ENCODE data around the gene PHF3. TPM values are rescaled to one million over a fixed set of nuclear protein-coding genes. Genes with fewer than 3 reads are reported as not detected.

Gene PHF3
- total RNA-seq, 1 experiment from 2014 or later, result 46.6 TPM

DNA sequence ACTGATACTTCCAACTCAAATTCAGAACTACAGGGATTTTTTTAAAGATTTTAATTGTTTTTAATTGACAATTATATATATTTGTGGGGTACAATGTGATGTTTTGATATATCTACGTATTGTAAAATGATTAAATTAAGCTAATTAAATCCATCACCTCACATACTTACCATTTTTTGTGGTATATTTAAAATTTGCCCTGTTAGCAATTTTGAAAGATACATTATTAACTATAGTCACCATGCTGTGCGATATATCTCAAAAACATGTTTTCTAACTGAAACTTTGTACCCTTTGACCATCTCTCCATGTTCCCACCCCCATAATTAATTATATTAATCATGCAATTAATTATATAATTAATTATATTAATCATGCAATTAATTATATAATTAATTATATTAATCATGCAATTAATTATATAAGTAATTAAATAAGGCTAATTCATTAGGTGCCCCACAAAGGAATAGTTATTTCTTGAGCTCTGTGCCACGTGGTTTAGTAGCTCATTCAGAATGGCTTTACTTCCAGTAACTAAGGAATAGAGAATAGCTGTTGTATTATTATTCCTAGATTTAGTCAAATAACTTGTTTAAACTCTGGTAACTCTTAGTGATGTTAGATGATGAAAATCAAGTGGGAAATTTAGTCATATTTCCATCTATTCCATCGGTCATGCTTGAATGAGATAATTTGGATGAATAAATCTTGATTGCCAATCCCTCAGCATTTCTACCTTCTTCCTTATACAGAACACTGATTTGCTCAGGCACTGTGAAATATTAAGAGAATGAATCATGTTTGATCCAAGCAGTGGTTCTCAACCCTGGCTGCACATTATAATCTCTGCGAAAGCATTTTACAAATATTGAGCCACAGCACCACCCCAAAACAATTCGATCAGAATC lies 38.2 kb upstream of the PHF3 start:
- H3K4me1 Mint-ChIP-seq (ENCODE audit: low read depth, unreplicated experiment), result peaks cover 8% of the 10 kb centered on the region
- DNase-seq, result no peak
- TF ChIP-seq, protein P1, sequence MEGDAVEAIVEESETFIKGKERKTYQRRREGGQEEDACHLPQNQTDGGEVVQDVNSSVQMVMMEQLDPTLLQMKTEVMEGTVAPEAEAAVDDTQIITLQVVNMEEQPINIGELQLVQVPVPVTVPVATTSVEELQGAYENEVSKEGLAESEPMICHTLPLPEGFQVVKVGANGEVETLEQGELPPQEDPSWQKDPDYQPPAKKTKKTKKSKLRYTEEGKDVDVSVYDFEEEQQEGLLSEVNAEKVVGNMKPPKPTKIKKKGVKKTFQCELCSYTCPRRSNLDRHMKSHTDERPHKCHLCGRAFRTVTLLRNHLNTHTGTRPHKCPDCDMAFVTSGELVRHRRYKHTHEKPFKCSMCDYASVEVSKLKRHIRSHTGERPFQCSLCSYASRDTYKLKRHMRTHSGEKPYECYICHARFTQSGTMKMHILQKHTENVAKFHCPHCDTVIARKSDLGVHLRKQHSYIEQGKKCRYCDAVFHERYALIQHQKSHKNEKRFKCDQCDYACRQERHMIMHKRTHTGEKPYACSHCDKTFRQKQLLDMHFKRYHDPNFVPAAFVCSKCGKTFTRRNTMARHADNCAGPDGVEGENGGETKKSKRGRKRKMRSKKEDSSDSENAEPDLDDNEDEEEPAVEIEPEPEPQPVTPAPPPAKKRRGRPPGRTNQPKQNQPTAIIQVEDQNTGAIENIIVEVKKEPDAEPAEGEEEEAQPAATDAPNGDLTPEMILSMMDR (IDR thresholded peaks at IDR 0.05; ENCODE audit: unreplicated experiment), result no peak
- intact Hi-C loops (cut with micrococcal nuclease; ENCODE audit: unreplicated experiment), result loop anchor here (1.0 to 5.0 kb wide), 5 partner anchors 19 to 244 kb away; no protein-coding TSS in a partner anchor
- CTCF ChIA-PET, result interaction anchor here (0.5 to 2.1 kb wide), 8 partner anchors 23 to 716 kb away, joined by 3 to 36 read pairs (median 5); no protein-coding TSS in a partner anchor
- no peaks in the 10 kb centered on the region for H3K9me3 Mint-ChIP-seq (ENCODE audit: low read depth, unreplicated experiment)
- H3K4me3 Mint-ChIP-seq (ENCODE audit: low read depth, unreplicated experiment), result peak overlapping the region; percentile 75
- BruUV-seq (replicated peaks), result no TSS peak
- no peaks in the 10 kb centered on the region for H3K27me3 Mint-ChIP-seq (ENCODE audit: unreplicated experiment)
- H3K27ac Mint-ChIP-seq (ENCODE audit: unreplicated experiment), result peak overlapping the region; percentile 48
- peaks cover 9% of the 10 kb centered on the region for H3K36me3 Mint-ChIP-seq (ENCODE audit: insufficient read depth, unreplicated experiment)

DNA sequence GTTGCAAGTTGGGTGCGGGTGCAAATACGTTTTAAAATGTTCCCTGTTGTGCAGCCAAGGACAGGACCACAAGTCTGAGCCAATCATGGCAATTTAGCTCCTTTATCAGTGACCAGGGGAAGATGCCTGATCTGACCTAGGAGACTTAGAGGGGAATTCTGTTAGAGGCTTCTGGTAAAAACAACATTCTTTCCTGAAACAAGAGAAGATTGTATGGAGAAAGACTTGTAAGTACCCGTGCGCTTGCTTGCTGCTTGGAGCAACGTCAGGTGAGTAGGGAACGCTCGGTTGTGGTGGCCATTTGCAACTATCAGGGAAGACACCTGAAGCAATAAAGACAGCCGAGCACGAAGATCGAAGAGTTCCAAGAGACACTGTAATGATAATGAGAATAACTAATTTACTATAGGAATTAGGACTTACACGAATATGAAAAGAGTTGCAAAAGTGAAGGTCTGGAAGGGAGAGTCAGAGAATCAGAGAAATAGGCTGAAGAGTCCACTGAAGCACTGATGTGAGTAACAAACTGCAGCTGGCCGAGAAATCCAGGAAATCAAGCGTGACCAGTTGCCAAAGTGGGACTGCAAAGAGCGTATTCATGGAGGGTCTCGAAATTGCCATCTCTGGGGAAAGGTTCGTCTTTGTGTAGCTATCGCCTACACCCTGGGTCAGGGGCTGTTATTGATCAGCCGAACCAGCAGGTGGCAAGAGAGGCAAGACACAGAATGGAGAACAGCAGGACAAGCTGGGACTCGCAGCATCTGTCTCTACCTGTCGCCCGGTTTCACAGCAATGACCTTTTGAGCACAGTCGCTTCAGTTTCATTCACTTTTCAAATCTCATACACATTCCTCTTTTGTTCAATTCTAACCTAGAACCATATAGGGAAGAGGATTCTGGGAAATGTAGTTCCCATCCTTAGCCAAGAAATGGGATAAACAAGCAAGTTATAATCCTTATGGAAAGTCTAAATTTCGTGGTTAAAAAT lies 37.3 kb upstream of the PHF3 start:
- intact Hi-C loops (cut with micrococcal nuclease; ENCODE audit: unreplicated experiment), result loop anchor here (1.0 to 5.0 kb wide), 4 partner anchors 38 to 245 kb away; no protein-coding TSS in a partner anchor
- Mint-ChIP-seq H3K27me3 (ENCODE audit: unreplicated experiment) (no peaks in the 10 kb centered on the region), H3K4me3 (ENCODE audit: low read depth, unreplicated experiment) (peak overlapping the region; percentile 75), H3K36me3 (ENCODE audit: insufficient read depth, unreplicated experiment) (peaks cover 9% of the 10 kb centered on the region), H3K27ac (ENCODE audit: unreplicated experiment) (peak overlapping the region; percentile 48), H3K9me3 (ENCODE audit: low read depth, unreplicated experiment) (no peaks in the 10 kb centered on the region), H3K4me1 (ENCODE audit: low read depth, unreplicated experiment) (peaks cover 8% of the 10 kb centered on the region)
- TF ChIP-seq, protein P1 (IDR thresholded peaks at IDR 0.05; ENCODE audit: unreplicated experiment), result peak; percentile 79
- peak; percentile 76 for DNase-seq
- no TSS peak for BruUV-seq (replicated peaks)
- CTCF ChIA-PET, result interaction anchor here (0.5 to 2.1 kb wide), 13 partner anchors 24 to 717 kb away, joined by 3 to 36 read pairs (median 5); partner anchors contain the start of gene PHF3

DNA sequence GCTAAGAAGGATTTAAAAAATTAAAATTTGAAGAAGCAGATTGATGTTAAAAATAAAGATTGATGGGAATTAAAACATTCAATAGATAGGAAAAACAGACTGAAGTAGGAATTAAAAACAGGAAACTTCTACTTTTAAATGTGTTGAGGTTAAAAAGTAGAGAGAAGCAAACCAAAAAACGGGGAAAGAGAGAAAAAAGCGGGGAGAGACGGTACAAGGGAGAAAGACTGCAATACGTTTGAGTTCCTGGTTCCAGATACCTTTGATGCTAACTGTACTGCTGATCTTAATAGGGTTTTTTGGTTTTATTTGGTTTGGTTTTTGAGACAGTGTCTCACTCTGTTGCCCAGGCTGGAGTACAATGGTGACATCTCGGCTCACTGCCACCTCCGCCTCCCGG lies 36.4 kb upstream of the PHF3 start:
- intact Hi-C loops (cut with micrococcal nuclease; ENCODE audit: unreplicated experiment), result loop anchor here (2.0 to 5.0 kb wide), 2 partner anchors 38 to 203 kb away; no protein-coding TSS in a partner anchor
- Mint-ChIP-seq H3K4me1 (ENCODE audit: low read depth, unreplicated experiment) (peaks cover 8% of the 10 kb centered on the region), H3K27me3 (ENCODE audit: unreplicated experiment) (no peaks in the 10 kb centered on the region), H3K9me3 (ENCODE audit: low read depth, unreplicated experiment) (no peaks in the 10 kb centered on the region), H3K4me3 (ENCODE audit: low read depth, unreplicated experiment) (no peak overlapping the region), H3K36me3 (ENCODE audit: insufficient read depth, unreplicated experiment) (peaks cover 9% of the 10 kb centered on the region), H3K27ac (ENCODE audit: unreplicated experiment) (no peak overlapping the region)
- no peak for DNase-seq
- no TSS peak for BruUV-seq (replicated peaks)
- CTCF ChIA-PET, result interaction anchor here (1.1 to 2.1 kb wide), 7 partner anchors 37 to 247 kb away, joined by 3 to 36 read pairs (median 6); partner anchors contain the start of gene PHF3
- TF ChIP-seq, protein P1 (IDR thresholded peaks at IDR 0.05; ENCODE audit: unreplicated experiment), result no peak

DNA sequence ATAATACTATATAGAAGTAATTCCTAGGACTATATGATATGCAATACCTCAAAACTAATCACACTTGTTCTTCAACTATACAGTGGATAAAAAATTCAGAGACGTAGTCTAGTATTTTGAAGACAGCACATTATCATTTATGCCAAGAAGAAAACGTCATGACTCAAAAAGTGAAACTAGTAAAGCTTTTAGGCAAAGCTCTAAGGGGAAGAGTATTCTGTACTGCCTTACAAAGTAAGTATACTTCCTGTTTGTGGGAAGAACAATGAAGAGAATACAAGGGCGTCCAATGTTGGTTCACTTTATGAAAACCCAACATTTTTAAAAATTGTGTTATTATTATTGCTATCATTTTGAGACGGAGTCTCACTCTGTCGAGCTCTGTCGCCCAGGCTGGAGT lies 35.5 kb upstream of the PHF3 start:
- TF ChIP-seq, protein P1 (IDR thresholded peaks at IDR 0.05; ENCODE audit: unreplicated experiment), result no peak
- H3K4me3 Mint-ChIP-seq (ENCODE audit: low read depth, unreplicated experiment), result no peak overlapping the region
- peaks cover 9% of the 10 kb centered on the region for H3K36me3 Mint-ChIP-seq (ENCODE audit: insufficient read depth, unreplicated experiment)
- DNase-seq, result no peak
- H3K4me1 Mint-ChIP-seq (ENCODE audit: low read depth, unreplicated experiment), result peaks cover 8% of the 10 kb centered on the region
- intact Hi-C loops (cut with micrococcal nuclease; ENCODE audit: unreplicated experiment), result no loop called here
- no peaks in the 10 kb centered on the region for H3K27me3 Mint-ChIP-seq (ENCODE audit: unreplicated experiment)
- no TSS peak for BruUV-seq (replicated peaks)
- no peaks in the 10 kb centered on the region for H3K9me3 Mint-ChIP-seq (ENCODE audit: low read depth, unreplicated experiment)
- H3K27ac Mint-ChIP-seq (ENCODE audit: unreplicated experiment), result no peak overlapping the region
- CTCF ChIA-PET, result no interaction called here

Measured in Calu3 (cell line).